Type B pancreatic cell (in vitro differentiated cells): ENCODE results near the gene STX16. TPM values are rescaled to one million over a fixed set of nuclear protein-coding genes. Genes with fewer than 3 reads are reported as not detected.

ENCODE experiments used
- DNase-seq: peaks from one replicate; pipeline ENCODE4 v3.0.0; 2021; ENCODE audit warnings: mixed read lengths; ENCODE audit not compliant: unreplicated experiment; ENCODE audit errors: extremely low spot score
- H3K27ac Mint-ChIP-seq: 2 replicates; pipeline ENCODE4 v1.8.0; 2021; ENCODE audit warnings: mild to moderate bottlenecking, mixed read lengths
- H3K27me3 Mint-ChIP-seq: 2 replicates; pipeline ENCODE4 v1.8.0; 2021; ENCODE audit warnings: mixed read lengths
- H3K36me3 Mint-ChIP-seq: 2 replicates; pipeline ENCODE4 v1.8.0; 2021; ENCODE audit warnings: mixed read lengths
- H3K4me1 Mint-ChIP-seq: one replicate; pipeline ENCODE4 v1.8.0; 2021; ENCODE audit warnings: mixed read lengths; ENCODE audit not compliant: unreplicated experiment
- H3K4me3 Mint-ChIP-seq: 2 replicates; pipeline ENCODE4 v1.8.0; 2021; ENCODE audit warnings: mild to moderate bottlenecking, mixed read lengths
- H3K9me3 Mint-ChIP-seq: 2 replicates; pipeline ENCODE4 v1.8.0; 2021; ENCODE audit warnings: mixed read lengths
- total RNA-seq: library from RNA; stranded (reverse); gene quantifications from 2 replicates; pipeline ENCODE4 v1.2.1, GENCODE V29; 2021; ENCODE audit warnings: low replicate concordance
- TF ChIP-seq, protein P1 (sequence below): fragments of 200-600 bp; sonication (generic); conservative IDR thresholded peaks from 2 replicates; pipeline ENCODE4 v1.5.0; 2021; ENCODE audit warnings: antibody characterized with exemption, mild to moderate bottlenecking

STX16 gene
- total RNA-seq, 1 donor from 2014 or later: 62.8 TPM

DNA sequence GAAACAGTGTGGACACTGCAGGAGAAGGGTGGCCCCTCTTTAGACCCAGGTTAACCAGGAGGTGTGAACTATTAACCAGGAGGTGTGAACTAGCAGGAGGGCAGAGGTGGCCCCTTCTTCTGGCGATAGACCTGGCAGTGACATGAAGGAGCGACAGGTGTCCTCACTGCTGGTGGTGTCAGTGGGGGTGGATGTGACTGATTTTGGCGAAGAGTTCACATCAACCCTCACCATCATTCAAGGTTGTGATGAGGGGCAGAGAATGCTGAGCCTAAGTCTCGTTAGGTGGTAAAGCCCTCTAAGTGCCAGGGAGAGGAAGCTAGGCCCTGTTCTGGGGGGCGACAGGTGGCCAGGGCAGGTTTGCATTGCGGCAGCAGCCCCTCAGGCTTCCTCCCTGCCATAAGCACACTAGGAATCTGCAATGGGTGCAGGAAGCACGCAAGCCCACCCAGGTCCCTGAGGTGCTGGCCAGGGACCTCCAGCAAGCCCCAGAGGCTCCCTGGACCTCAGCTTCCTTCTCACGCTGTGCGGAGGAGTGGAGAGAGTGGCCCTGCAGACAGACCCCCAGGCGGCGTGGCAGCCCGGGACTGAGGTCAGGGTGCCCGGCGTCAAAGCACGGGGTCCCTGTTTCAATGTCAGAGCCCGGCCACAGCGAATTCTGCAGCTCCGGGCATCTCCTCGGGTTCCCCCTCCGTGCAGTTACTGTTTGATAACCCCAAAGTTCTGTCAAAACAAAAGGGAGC lies 55.2 kb downstream of the STX16 start:
- no peak overlapping the region for H3K27ac Mint-ChIP-seq
- no peak overlapping the region for H3K4me3 Mint-ChIP-seq
- TF ChIP-seq, protein P1, sequence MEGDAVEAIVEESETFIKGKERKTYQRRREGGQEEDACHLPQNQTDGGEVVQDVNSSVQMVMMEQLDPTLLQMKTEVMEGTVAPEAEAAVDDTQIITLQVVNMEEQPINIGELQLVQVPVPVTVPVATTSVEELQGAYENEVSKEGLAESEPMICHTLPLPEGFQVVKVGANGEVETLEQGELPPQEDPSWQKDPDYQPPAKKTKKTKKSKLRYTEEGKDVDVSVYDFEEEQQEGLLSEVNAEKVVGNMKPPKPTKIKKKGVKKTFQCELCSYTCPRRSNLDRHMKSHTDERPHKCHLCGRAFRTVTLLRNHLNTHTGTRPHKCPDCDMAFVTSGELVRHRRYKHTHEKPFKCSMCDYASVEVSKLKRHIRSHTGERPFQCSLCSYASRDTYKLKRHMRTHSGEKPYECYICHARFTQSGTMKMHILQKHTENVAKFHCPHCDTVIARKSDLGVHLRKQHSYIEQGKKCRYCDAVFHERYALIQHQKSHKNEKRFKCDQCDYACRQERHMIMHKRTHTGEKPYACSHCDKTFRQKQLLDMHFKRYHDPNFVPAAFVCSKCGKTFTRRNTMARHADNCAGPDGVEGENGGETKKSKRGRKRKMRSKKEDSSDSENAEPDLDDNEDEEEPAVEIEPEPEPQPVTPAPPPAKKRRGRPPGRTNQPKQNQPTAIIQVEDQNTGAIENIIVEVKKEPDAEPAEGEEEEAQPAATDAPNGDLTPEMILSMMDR: no peak
- no peaks in the 10 kb centered on the region for H3K9me3 Mint-ChIP-seq
- H3K36me3 Mint-ChIP-seq: peaks cover 29% of the 10 kb centered on the region
- peak; percentile 55 for DNase-seq
- no peaks in the 10 kb centered on the region for H3K27me3 Mint-ChIP-seq
- H3K4me1 Mint-ChIP-seq: no peaks in the 10 kb centered on the region

DNA sequence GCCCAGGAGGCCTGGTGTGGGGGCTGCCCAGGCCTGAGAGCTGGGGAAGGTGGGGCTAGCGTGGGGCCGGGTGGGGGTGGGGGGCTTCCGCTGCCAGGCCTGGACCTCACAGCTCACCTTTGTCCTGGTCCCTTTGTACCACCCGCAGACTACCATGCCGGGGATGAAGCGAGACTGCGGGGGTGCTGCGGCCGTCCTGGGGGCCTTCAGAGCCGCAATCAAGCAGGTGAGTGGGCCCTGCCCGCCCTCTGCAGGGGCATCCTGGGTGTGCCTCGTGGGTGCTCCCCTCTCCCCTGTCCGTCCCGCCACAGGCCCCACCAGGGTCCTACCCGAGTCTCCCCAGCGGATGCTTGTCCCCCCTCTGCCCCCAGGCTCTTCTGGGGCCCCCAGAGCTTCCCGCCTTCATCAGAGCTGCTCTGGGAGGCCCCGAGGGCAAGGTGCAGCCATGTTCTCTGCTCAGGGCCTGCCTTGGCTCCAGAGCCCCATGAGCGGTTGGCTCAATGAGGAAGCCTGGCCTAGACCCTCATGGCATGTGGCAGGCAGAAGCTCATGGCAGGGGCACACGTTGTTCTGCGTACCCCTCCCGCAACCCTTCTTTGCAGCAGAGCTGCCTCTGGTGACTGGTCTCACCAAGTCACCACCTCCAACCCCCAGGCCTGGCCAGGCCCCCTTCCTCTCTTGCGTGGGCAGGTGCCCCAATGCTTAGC lies 56.0 kb downstream of the STX16 start:
- no peaks in the 10 kb centered on the region for H3K4me1 Mint-ChIP-seq
- TF ChIP-seq, protein P1: no peak
- no peak overlapping the region for H3K4me3 Mint-ChIP-seq
- no peak overlapping the region for H3K27ac Mint-ChIP-seq
- H3K9me3 Mint-ChIP-seq: no peaks in the 10 kb centered on the region
- peak; percentile 62 for DNase-seq
- H3K36me3 Mint-ChIP-seq: peaks cover 29% of the 10 kb centered on the region
- no peaks in the 10 kb centered on the region for H3K27me3 Mint-ChIP-seq

DNA sequence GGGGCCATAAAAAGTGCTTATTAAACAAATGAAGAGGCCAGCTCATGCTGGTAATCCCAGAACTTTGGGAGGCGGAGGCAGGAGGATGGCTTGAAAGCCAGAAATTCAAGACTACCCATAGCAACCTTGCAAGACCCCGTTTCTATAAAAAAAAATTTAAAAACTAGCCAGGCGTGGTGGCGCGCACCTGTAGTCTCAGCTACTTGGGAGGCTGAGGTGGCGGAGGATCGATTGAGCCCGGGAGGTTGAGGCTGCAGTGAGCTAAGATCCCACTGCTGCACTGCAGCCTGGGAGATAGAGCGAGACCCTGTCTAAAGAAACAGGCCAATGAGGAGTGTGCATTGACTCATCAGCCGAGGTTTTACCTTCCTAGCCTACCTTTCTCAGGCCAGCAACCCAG lies 56.7 kb downstream of the STX16 start:
- no peaks in the 10 kb centered on the region for H3K9me3 Mint-ChIP-seq
- DNase-seq: peak; percentile 40
- H3K4me3 Mint-ChIP-seq: no peak overlapping the region
- H3K4me1 Mint-ChIP-seq: no peaks in the 10 kb centered on the region
- peaks cover 23% of the 10 kb centered on the region for H3K36me3 Mint-ChIP-seq
- no peaks in the 10 kb centered on the region for H3K27me3 Mint-ChIP-seq
- TF ChIP-seq, protein P1: no peak
- H3K27ac Mint-ChIP-seq: no peak overlapping the region

DNA sequence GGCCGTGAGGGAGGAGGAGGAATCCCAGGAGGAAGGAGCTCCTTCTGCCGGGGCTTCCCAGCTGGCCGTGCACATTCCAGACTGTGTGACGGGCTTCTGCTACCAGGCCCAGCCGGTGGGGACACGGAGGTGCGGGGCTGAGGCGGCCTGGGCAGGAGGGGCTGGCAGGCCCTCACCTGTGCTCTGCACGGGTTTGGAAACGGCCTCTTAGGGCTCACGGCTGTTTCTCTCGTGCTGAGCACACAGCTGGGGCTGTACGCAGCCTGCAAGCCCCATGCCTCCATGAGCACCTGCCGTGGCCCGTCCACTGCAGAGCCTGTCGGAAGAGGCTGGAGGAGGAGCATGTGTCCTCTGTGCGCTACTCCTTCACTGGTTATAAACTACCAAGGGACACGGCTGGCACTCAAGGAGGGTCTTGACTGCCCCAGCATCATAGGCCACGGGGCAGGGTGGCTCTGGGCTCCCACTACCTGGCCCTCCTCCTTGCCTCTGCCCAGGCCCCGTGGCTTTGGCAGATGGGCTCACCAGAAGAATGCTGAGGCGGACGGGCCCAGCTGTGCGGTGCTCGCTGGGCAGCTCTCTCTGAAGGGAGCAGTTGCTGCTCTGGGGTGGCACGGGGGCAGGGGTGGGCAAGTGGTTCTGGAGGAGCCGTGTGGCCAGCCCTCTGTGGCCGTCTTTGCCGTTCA lies 57.3 kb downstream of the STX16 start:
- no peaks in the 10 kb centered on the region for H3K27me3 Mint-ChIP-seq
- H3K9me3 Mint-ChIP-seq: no peaks in the 10 kb centered on the region
- peak; percentile 66 for DNase-seq
- no peak overlapping the region for H3K4me3 Mint-ChIP-seq
- no peak overlapping the region for H3K27ac Mint-ChIP-seq
- H3K36me3 Mint-ChIP-seq: peaks cover 17% of the 10 kb centered on the region
- H3K4me1 Mint-ChIP-seq: no peaks in the 10 kb centered on the region
- TF ChIP-seq, protein P1: no peak

DNA sequence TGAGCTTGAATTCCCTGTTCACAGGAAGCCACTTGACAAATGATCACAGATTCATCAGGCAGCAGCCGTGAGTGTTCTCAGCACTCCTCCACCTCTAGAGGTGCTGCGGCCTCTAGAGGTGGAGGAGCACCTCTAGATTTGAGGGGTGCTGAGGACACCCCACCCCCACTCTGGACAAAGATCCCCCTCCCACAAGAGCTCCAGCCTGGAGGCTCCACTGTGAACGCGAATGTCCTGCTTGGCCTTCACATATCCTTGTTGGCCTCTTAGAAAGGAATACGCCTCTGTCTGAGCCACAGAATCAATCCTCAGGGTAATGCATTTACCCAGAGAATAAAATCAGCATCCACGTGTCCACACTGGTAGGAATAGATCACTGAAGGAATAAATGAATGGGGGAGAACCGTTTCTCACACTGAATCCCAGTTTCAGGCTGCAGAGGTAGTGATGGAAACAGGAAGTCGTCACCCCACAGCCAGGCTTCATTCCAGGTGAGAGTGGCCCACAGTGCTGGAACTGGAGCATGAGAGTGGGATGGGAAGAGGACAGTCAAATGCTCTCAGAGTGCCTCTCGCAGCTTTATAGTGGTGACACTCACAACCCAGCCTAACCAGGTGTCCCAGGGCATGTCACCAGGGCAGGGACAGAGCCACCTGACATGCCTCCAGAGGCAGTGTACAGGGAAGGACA lies 58.1 kb downstream of the STX16 start:
- no peak overlapping the region for H3K27ac Mint-ChIP-seq
- no peaks in the 10 kb centered on the region for H3K27me3 Mint-ChIP-seq
- H3K9me3 Mint-ChIP-seq: no peaks in the 10 kb centered on the region
- no peaks in the 10 kb centered on the region for H3K4me1 Mint-ChIP-seq
- H3K4me3 Mint-ChIP-seq: no peak overlapping the region
- H3K36me3 Mint-ChIP-seq: peaks cover 15% of the 10 kb centered on the region
- TF ChIP-seq, protein P1: no peak
- no peak for DNase-seq
